HEK293 (cell line): ENCODE measurements around the gene MTX2.

Source experiments
- ATF2 ChIP-seq: fragments of 450-650 bp; formaldehyde crosslinking; IDR thresholded peaks from 2 replicates; pipeline ENCODE4 v1.5.1; 2016; ENCODE audit warnings: missing biosample characterization, missing genetic modification characterization, low read depth
- MZF1 ChIP-seq: fragments of 450-650 bp; formaldehyde crosslinking; IDR thresholded peaks from 2 replicates; pipeline ENCODE4 v1.5.1; 2017; ENCODE audit warnings: missing biosample characterization, missing genetic modification characterization, borderline replicate concordance
- SP2 ChIP-seq: fragments of 450-650 bp; formaldehyde crosslinking; IDR thresholded peaks from 2 replicates; pipeline ENCODE4 v1.5.1; 2016; ENCODE audit warnings: missing biosample characterization, missing genetic modification characterization
- ZBTB1 ChIP-seq: fragments of 450-650 bp; formaldehyde crosslinking; IDR thresholded peaks from 2 replicates; pipeline ENCODE4 v1.5.1; 2016; ENCODE audit warnings: missing biosample characterization, missing genetic modification characterization
- ZNF626 ChIP-seq: fragments of 450-650 bp; sonication (Bioruptor Pico); formaldehyde crosslinking; IDR thresholded peaks from 2 replicates; pipeline ENCODE4 v1.5.1; 2018; ENCODE audit warnings: missing biosample characterization, missing genetic modification characterization, inconsistent platforms
- TF ChIP-seq, protein P1 (sequence below): fragments of 450-650 bp; formaldehyde crosslinking; IDR thresholded peaks from 2 replicates; pipeline ENCODE4 v1.5.1; 2016; ENCODE audit warnings: missing biosample characterization, missing genetic modification characterization

- TF ChIP-seq, protein P1, sequence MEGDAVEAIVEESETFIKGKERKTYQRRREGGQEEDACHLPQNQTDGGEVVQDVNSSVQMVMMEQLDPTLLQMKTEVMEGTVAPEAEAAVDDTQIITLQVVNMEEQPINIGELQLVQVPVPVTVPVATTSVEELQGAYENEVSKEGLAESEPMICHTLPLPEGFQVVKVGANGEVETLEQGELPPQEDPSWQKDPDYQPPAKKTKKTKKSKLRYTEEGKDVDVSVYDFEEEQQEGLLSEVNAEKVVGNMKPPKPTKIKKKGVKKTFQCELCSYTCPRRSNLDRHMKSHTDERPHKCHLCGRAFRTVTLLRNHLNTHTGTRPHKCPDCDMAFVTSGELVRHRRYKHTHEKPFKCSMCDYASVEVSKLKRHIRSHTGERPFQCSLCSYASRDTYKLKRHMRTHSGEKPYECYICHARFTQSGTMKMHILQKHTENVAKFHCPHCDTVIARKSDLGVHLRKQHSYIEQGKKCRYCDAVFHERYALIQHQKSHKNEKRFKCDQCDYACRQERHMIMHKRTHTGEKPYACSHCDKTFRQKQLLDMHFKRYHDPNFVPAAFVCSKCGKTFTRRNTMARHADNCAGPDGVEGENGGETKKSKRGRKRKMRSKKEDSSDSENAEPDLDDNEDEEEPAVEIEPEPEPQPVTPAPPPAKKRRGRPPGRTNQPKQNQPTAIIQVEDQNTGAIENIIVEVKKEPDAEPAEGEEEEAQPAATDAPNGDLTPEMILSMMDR, result no peak
- TF ChIP-seq ATF2 (tag by site-specific recombination) (no peak), SP2 (tag by site-specific recombination) (no peak), MZF1 (tag by site-specific recombination) (no peak; the same call in 1 of the 2 replicates), ZNF626 (tag by site-specific recombination) (no peak), ZBTB1 (no peak)
These were observed 27.8 kb downstream of the MTX2 start for GRCh38 chr2:176297067-176297466.
